GM19395 (cell line): ENCODE results near the gene HECTD3.
"Not testable (repeated sequence)": the region's sequence is repeated elsewhere in the genome, so short reads cannot be mapped to it uniquely, and the experiment has no call there.

Source experiments
- ATAC-seq: cut with Tn5 transposase; IDR thresholded peaks from one replicate; pipeline ENCODE4 v1.9.1; 2021; ENCODE audit warnings: mild to moderate bottlenecking, moderate library complexity; ENCODE audit not compliant: unreplicated experiment

Gene HECTD3

GRCh38 chr1:45014321-45015028 is 3.4 kb upstream of the HECTD3 start:
- ATAC-seq, result no peak

GRCh38 chr1:45013551-45014209 is 2.6 kb upstream of the HECTD3 start:
- no peak for ATAC-seq

- no peak for ATAC-seq
Observed at GRCh38 chr1:45012639-45013278, 1.6 kb upstream of the HECTD3 start.

- peak; percentile 65 for ATAC-seq
Observed at GRCh38 chr1:45011837-45012638, 914 bp upstream of the HECTD3 start, which contains the start of gene UROD. Gene UROD (plus strand): TSS chr1:45012254. CDS start chr1:45012266, 12 bp downstream.

GRCh38 chr1:45009956-45010854 is 919 bp downstream of the HECTD3 start:
- no peak for ATAC-seq

GRCh38 chr1:45009296-45009865 is 1.7 kb downstream of the HECTD3 start:
- no peak for ATAC-seq

GRCh38 chr1:45008516-45008915 is 2.6 kb downstream of the HECTD3 start:
- no peak for ATAC-seq

GRCh38 chr1:45008076-45008475 is 3.0 kb downstream of the HECTD3 start:
- no peak for ATAC-seq

GRCh38 chr1:45007311-45007710 is 3.8 kb downstream of the HECTD3 start:
- no peak for ATAC-seq

GRCh38 chr1:45005761-45006160 is 5.4 kb downstream of the HECTD3 start:
- no peak for ATAC-seq

GRCh38 chr1:45004281-45004920 is 6.7 kb downstream of the HECTD3 start:
- no peak for ATAC-seq

- no peak for ATAC-seq
Observed at GRCh38 chr1:45003741-45004140, 7.4 kb downstream of the HECTD3 start.

GRCh38 chr1:45002650-45003645 is 8.2 kb downstream of the HECTD3 start:
- no peak for ATAC-seq

- not testable (repeated sequence) for ATAC-seq
Observed at GRCh38 chr1:45001576-45001975, 9.5 kb downstream of the HECTD3 start.

GRCh38 chr1:45001011-45001481 is 10.1 kb downstream of the HECTD3 start:
- no peak for ATAC-seq

- no peak for ATAC-seq
Observed at GRCh38 chr1:44999232-44999631, 11.9 kb downstream of the HECTD3 start.

GRCh38 chr1:44995467-44996238 is 15.5 kb downstream of the HECTD3 start:
- ATAC-seq, result no peak
